Vagina (tissue), 2 donors: ENCODE results near the gene COL11A1.

Experiments
- POLR2A ChIP-seq, 2 donors: fragments of 450-650 bp; IDR thresholded peaks; one replicate each; pipeline ENCODE4 v1.6.1; 2017; ENCODE audit warnings: antibody characterized with exemption in 2 of 2, mild to moderate bottlenecking in 2 of 2, moderate library complexity in 2 of 2
- TF ChIP-seq, protein P1 (sequence below), 3 experiments: fragments of 450-650 bp in 2 of 3; fragments of 200-600 bp in 1 of 3; sonication (generic) in 1 of 3; IDR thresholded peaks; one replicate each; pipeline ENCODE4 v1.5.1; 2017 to 2019; ENCODE audit warnings: antibody characterized with exemption in 3 of 3, mild to moderate bottlenecking in 2 of 3, moderate library complexity in 2 of 3

DNA sequence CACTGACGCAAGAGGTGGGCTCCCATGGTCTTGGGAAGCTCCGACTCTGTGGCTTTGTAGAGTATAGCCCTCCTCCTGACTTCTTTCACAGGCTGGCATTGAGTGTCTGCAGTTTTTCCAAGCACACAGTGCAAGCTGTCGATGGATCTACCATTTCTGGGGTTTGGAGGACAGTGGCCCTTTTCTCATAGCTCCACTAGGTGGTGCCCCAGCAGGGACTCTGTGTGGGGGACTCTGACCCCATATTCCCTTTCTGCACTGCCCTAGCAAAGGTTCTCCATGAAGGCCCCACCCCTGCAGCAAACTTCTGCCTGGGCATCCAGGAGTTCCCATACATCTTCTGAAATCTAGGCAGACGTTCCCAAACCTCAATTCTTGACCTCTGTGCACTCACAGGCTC, 236.2 kb downstream of the COL11A1 start:
- TF ChIP-seq POLR2A (IDR thresholded peaks at IDR 0.05) = no peak
- TF ChIP-seq, protein P1, sequence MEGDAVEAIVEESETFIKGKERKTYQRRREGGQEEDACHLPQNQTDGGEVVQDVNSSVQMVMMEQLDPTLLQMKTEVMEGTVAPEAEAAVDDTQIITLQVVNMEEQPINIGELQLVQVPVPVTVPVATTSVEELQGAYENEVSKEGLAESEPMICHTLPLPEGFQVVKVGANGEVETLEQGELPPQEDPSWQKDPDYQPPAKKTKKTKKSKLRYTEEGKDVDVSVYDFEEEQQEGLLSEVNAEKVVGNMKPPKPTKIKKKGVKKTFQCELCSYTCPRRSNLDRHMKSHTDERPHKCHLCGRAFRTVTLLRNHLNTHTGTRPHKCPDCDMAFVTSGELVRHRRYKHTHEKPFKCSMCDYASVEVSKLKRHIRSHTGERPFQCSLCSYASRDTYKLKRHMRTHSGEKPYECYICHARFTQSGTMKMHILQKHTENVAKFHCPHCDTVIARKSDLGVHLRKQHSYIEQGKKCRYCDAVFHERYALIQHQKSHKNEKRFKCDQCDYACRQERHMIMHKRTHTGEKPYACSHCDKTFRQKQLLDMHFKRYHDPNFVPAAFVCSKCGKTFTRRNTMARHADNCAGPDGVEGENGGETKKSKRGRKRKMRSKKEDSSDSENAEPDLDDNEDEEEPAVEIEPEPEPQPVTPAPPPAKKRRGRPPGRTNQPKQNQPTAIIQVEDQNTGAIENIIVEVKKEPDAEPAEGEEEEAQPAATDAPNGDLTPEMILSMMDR (IDR thresholded peaks at IDR 0.05) = no peak
